Measurements from ENCODE around the gene SMYD1. TPM values are rescaled to one million over a fixed set of nuclear protein-coding genes. Genes with fewer than 3 reads are reported as not detected.

The SMYD1 gene
- total RNA-seq, 2 donors from 2014 or later: not detected

DNA sequence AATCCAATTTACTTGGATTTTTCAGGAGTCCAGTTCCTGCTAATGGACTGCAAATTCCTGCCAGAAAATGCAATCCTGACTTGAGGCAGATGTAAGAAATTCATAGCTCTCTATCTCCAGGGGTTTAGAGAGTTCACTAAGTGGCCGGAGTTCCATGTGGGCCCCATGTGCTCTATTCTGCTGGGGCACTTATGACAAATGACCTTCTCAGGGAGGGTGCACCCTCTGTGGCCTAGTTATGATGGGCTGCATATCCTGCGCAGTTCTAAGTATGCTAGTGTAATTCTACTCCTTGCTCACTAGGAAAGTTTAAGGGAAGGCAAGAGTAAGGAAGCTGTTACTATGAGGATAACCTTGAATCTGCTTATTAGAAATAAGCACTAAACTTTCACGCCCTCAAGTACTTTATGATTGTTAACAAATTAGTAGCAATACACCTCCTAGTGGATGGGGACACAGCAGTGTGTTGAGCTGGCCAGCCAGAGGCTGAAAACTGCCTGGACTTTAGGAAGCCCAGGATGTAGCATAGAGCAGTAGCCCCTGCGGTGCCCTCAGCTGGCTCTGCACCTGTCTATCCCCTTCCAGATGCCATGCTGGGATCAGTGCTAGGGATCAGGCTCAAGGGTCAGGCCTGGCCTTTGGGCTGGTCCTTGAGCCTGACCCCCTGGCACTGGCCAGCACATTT lies 14.4 kb downstream of the SMYD1 start:
- intact Hi-C loops (cut with DNase I): no loop called here

GRCh38 chr2:88082781-88083180 lies 15.2 kb downstream of the SMYD1 start:
- DNase-seq (ENCODE audit: low spot score): no peak
- intact Hi-C loops (cut with DNase I): no loop called here

More for the DNA sequence above, 14.4 kb downstream of the SMYD1 start:
- no peak for DNase-seq (ENCODE audit: low spot score)

GRCh38 chr2:88085099-88085498 lies 17.5 kb downstream of the SMYD1 start:
- intact Hi-C loops (cut with DNase I): no loop called here

GRCh38 chr2:88085602-88086001 lies 18.0 kb downstream of the SMYD1 start:
- no peak for DNase-seq (ENCODE audit: low spot score)
- intact Hi-C loops (cut with DNase I): no loop called here

More at GRCh38 chr2:88085099-88085498, 17.5 kb downstream of the SMYD1 start:
- no peak for DNase-seq (ENCODE audit: low spot score)

GRCh38 chr2:88086401-88086800 lies 18.8 kb downstream of the SMYD1 start:
- DNase-seq (ENCODE audit: low spot score): no peak
- intact Hi-C loops (cut with DNase I): no loop called here

DNA sequence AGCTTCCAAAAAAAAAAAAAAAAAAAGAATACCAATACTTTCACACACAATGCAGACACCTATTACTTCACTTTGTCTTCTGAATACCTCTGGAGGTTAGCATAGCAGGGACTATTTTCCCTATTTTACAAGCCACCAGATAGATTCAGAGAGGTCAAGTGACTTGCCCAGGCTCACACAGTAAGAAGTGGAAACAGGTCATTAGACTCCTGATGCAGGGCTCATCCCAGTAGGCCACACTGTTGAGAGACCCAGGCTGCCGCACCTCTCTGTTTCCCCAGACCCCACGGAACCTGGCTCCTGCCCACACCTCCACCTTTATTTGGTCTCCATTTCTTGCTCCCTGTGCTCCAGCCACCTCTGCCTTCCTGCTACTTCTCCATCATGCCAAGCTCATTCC lies 19.4 kb downstream of the SMYD1 start:
- DNase-seq (ENCODE audit: low spot score): no peak
- intact Hi-C loops (cut with DNase I): no loop called here

DNA sequence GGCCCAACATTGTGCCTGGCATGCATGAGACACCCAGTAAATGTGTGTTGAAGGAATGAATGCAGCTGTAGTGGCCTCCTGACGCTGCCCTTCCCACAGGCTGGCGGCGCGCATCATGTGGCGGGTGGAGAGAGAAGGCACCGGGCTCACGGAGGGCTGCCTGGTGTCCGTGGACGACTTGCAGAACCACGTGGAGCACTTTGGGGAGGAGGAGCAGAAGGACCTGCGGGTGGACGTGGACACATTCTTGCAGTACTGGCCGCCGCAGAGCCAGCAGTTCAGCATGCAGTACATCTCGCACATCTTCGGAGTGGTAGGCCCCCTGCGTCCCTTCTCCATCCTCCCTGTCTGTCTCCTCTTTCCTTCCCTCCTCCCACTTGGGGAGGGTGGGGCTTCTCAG lies 20.1 kb downstream of the SMYD1 start:
- intact Hi-C loops (cut with DNase I): no loop called here
- no peak for DNase-seq (ENCODE audit: low spot score)

- no peak for DNase-seq (ENCODE audit: low spot score)
- intact Hi-C loops (cut with DNase I): no loop called here
Observed at GRCh38 chr2:88088999-88089398, 21.4 kb downstream of the SMYD1 start.

DNA sequence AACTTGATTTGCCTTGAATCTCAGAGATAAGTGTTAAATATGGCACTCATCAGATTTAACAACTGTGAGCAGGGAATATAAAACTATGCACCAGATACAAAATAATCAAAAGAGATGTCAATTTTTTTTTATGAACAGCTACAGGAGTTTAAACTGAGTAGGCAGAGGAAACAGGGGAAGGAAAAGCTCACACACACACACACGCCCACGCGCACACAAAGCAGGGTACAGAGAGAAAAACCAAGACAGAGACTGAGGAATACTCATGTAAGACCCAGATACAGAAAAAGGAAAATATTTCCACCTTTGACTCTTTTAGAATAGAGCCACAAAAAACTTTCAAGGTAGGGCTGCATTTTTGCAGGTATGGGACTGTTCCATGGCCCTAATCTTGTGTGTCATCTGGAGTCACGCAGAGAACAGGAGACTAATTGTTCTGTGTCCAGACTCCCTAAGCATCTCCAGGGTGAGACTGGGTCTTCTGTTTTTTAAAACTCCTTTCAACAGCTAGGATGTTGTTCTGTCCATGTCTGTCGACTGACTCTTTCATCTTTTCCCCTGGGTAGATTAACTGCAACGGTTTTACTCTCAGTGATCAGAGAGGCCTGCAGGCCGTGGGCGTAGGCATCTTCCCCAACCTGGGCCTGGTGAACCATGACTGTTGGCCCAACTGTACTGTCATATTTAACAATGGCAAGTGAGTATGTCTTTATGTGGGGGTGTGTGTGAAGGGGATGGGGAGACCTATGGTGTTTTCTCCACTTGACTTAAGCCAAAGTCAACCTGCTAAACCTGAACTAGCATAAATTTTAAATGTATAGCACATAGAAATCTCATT lies 23.0 kb downstream of the SMYD1 start:
- intact Hi-C loops (cut with DNase I): no loop called here
- no peak for DNase-seq (ENCODE audit: low spot score)

GRCh38 chr2:88091943-88092342 lies 24.3 kb downstream of the SMYD1 start:
- no peak for DNase-seq (ENCODE audit: low spot score)
- intact Hi-C loops (cut with DNase I): no loop called here

DNA sequence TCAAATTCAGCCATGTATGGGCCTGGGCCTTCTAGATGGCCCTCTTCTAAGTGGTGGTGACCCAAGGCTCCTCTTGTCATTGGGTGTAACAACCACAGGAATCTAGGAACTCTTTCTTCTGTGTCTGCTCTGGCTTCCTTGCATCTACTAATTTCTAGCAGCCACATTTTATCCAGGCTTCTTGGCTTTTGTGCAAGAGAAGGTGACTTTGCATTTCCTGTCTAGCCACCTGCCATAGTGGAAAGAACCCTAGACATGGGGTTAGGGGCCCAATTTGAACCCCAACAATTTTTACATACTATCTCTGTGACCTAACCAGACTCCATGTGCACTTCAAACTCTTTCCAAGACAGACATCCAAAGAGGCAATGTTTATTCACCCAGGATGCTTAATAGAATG lies 25.1 kb downstream of the SMYD1 start:
- intact Hi-C loops (cut with DNase I): no loop called here
- no peak for DNase-seq (ENCODE audit: low spot score)

DNA sequence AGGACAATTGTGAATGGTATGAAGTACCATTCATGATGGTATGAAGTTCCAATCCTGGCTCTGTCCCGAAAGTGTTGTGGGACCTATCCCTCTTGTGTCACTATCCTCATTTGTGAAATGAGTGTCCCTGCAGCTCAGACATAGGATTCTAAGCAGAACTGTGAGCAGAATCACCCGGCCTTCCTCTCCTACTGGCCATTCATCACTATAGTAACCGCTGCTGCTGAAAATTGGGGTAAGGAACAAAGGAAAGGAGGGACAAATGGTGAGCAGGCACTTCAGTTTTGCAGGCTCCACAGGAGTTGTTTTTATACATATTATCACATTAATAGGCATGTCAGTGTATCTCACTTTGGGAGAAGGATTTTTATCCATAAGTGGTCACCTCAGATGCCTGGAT lies 27.4 kb downstream of the SMYD1 start:
- no peak for DNase-seq (ENCODE audit: low spot score)
- intact Hi-C loops (cut with DNase I): no loop called here

DNA sequence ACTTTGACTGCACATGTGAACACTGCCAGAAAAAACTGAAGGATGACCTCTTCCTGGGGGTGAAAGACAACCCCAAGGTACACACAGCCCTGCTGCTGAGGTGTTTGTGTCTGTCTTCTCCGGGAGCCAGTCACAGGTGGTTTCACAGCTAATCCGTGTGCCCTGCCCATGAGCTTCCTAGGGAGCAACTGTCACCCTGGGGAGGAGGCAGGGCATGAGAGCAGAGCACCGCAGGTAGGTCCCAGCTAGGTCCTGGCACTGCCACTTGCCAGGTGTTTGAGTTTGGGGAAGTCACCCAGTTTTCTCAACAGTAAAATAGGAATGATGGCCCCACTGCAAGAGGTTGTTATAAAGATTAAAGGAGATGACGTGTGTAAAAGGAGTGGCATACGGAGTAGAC lies 29.1 kb downstream of the SMYD1 start:
- DNase-seq (ENCODE audit: low spot score): no peak
- intact Hi-C loops (cut with DNase I): no loop called here

- no peak for DNase-seq (ENCODE audit: low spot score)
- intact Hi-C loops (cut with DNase I): no loop called here
Observed at GRCh38 chr2:88097192-88097591, 29.6 kb downstream of the SMYD1 start.

DNA sequence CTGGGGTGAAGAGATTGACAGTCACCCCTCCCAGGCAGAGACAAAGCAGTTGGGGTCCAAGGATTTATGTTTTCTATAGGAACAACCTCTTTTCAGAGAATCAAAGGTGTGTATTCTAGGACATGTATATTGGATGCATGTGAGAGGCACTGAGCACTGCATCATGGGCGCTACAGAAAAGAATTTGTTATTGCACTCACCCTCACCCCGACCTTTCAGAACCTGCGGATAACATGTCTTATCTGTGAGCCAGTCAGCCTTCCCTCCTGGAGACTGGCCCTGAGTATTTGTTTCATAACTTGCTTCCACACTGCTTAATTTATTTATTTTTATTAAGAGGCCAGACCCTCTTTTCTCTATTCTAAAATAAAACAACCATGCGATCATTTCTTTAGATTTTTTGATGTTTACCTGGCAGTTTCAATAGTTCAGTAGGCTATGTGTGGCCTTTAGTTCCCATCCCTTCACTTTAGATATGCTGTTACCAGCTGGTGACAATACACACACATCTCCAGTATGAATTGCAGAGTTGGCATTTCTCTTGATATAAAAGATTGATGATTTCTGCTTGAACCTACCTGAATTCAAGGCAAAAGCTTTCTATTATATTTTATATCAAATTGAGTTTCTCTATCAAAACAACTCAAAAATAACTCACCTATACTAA lies 30.4 kb downstream of the SMYD1 start:
- intact Hi-C loops (cut with DNase I): no loop called here
- DNase-seq (ENCODE audit: low spot score): no peak

DNA sequence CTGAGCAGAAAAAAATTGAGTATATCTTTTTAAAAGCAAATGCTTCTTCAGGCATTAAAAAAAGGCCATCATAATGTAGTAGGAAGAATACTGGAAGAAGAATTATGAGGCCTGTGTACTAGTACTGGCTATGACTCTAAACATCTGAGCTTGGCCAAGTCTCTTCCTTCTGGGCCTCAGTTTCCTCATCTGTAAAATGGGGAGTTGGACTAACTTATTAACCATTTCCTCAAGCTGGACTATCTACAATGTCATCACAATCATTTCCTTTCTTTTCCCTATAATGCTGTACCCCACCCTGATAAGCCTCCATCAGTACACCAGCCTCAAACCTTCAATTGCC lies 30.9 kb downstream of the SMYD1 start:
- no peak for DNase-seq (ENCODE audit: low spot score)
- intact Hi-C loops (cut with DNase I): no loop called here

GRCh38 chr2:88099798-88100488 lies 32.3 kb downstream of the SMYD1 start:
- intact Hi-C loops (cut with DNase I): no loop called here
- DNase-seq (ENCODE audit: low spot score): no peak

DNA sequence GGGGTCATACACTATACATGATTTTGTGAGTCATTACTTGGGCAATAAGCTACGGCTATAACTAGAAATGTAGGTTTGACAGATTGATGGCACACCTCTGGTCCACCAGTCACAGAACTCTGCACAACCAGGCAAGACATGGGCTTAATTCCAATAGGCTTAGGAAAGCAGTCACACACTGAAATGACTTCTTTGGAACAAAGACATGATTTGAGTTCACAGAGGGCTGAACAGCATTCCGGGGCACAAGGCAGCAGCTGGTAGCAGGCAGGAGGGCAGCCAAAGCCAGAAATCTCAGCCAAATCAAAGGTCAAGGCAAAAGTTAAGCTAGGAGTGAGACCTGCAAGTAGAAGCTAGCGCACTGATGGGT lies 32.8 kb downstream of the SMYD1 start:
- DNase-seq (ENCODE audit: low spot score): no peak
- intact Hi-C loops (cut with DNase I): no loop called here

GRCh38 chr2:88108796-88109195 lies 41.2 kb downstream of the SMYD1 start:
- intact Hi-C loops (cut with DNase I): no loop called here
- no peak for DNase-seq (ENCODE audit: low spot score)

DNA sequence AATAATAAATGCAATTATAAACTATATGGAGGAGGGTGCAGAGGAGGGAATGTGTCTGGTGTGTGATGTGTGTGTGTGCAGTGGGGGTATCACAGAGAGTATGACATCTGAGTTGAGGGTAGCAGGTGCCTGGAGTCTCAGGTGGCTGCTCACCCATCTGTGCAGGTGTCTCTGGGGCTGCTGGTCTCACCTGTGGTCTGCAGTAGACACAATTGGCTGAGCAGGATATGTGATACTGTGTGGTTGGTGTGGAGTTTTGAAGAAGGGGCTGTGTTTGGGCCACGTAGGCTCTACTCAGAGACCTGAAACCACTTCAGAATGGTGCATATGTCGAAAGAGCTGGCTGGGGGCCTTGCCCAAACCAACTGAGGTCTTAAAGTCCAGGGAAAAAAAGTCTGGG lies 43.2 kb downstream of the SMYD1 start:
- DNase-seq (ENCODE audit: low spot score): no peak
- intact Hi-C loops (cut with DNase I): no loop called here

Measured in posterior vena cava (tissue), 2 donors.